ENCODE data around the gene BNC2.

BNC2 gene

DNA sequence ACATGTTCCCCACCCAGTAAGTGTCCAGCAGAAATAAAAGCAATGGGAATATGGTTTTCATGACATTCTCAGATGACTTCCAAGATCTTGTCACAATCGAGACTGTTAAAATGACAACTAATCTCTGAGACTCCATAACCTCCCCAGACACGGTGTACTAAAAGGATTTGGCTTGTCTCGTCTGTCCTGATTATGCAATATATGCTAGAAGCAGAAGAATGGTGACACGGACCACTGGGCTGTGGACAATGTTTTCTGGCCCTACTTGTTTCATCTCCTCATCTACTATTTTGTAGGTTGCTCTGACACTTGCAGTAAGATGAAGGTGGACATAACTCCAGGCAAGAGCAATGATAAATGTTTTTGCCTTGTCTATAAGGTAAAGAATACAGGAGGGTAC lies 56.6 kb downstream of the BNC2 start:
- TF ChIP-seq, protein P1, sequence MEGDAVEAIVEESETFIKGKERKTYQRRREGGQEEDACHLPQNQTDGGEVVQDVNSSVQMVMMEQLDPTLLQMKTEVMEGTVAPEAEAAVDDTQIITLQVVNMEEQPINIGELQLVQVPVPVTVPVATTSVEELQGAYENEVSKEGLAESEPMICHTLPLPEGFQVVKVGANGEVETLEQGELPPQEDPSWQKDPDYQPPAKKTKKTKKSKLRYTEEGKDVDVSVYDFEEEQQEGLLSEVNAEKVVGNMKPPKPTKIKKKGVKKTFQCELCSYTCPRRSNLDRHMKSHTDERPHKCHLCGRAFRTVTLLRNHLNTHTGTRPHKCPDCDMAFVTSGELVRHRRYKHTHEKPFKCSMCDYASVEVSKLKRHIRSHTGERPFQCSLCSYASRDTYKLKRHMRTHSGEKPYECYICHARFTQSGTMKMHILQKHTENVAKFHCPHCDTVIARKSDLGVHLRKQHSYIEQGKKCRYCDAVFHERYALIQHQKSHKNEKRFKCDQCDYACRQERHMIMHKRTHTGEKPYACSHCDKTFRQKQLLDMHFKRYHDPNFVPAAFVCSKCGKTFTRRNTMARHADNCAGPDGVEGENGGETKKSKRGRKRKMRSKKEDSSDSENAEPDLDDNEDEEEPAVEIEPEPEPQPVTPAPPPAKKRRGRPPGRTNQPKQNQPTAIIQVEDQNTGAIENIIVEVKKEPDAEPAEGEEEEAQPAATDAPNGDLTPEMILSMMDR (IDR thresholded peaks at IDR 0.05; ENCODE audit: low read depth, low read length), result no peak
- no peak for DNase-seq (ENCODE audit: extremely low read depth, low read depth)

GRCh38 chr9:16811987-16812685 lies 58.3 kb downstream of the BNC2 start:
- no peak for DNase-seq (ENCODE audit: extremely low read depth, low read depth)
- TF ChIP-seq, protein P1 (IDR thresholded peaks at IDR 0.05; ENCODE audit: low read depth, low read length), result no peak

- no peak for DNase-seq (ENCODE audit: extremely low read depth, low read depth)
- TF ChIP-seq, protein P1 (IDR thresholded peaks at IDR 0.05; ENCODE audit: low read depth, low read length), result no peak
Measured at GRCh38 chr9:16809912-16810610, 60.4 kb downstream of the BNC2 start.

DNA sequence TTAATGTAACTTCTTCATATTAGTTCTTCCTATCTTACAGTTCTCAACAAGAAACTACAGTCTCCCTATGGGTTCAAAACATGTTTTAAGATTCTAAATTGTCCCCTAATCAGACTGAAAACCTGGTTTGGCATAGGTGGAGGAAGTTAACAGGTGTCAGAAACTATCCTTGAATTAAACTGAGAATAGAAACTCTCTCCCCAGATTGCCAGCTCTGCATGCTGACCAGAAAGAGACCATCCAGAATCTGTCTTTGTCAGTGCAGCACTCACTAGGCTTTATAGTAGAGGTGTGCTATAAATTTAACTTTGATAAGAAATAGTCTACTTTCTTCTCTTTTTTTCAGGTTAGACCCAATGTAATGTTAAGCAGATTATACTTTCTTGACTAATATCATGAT lies 63.8 kb downstream of the BNC2 start:
- DNase-seq (ENCODE audit: extremely low read depth, low read depth), result no peak
- TF ChIP-seq, protein P1 (IDR thresholded peaks at IDR 0.05; ENCODE audit: low read depth, low read length), result no peak

DNA sequence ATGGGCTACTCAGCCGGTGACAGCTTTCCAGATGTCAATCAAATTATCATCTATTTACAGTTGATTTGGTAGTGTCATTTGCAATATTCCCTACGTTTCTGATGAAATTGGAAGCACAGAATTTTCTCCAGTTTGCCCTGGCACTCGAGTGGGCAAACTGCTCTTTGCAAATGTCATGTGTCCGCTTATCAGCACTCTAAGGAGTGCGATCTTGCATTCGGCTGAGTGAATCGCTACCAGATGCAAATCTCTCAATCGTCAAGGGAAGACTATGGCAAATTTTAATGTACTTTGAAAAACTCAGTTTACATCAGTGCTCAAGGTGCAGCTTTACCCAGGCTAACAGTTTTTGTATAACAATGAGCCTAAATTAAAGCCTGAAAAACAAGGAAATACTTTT lies 66.8 kb downstream of the BNC2 start:
- DNase-seq (ENCODE audit: extremely low read depth, low read depth), result no peak
- TF ChIP-seq, protein P1 (IDR thresholded peaks at IDR 0.05; ENCODE audit: low read depth, low read length), result no peak

DNA sequence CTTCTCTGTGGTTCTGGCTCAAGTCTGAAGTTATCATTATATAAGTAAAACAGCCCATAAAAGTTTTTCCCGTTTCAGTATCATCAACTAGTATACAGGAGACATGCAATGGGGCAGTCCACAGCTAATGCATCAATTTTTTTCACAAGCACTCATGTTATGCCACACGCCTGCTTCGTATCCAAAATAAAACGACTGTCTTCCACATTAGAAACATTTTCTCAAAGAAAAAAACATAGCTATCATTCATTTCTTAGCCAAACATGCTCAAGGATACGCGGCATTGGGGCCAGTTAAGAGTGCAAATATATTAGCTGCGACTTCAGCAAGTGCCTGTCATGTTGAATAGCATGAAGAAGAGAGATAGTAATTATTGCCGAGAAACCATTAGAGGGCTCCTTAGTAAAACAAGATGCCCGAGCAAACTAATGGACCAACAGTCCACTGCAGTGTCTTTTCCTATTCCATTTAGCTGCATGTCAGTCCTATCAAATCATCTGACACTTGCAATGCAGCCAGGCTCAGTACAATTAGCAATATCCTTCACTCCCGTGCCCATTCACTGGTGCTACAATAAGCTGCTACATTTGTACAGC lies 68.5 kb downstream of the BNC2 start:
- TF ChIP-seq, protein P1 (IDR thresholded peaks at IDR 0.05; ENCODE audit: low read depth, low read length), result no peak
- DNase-seq (ENCODE audit: extremely low read depth, low read depth), result no peak

DNA sequence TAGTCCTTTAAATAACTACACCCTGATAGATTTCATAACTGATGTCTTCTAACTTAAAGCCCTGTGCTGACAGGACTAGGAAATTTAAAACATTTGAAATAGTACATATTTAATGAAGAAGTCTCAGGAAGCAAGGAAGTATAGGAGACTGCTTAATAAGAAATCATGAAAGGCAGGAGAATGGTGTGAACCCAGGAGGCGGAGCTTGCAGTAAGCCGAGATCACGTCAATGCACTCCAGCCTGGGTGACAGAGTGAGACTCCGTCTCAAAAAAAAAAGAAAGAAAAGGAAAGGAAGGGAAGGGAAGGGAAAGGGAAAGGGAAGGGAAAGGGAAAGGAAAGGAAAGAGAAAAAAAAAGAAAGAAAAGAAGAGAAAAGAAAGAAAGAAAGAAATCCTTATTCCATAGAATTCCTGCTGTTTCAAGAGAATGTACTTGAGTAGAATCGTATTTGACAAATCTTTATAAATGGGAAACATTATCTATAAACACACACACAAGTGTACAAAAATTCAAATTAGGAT lies 74.1 kb downstream of the BNC2 start:
- no peak for DNase-seq (ENCODE audit: extremely low read depth, low read depth)
- TF ChIP-seq, protein P1 (IDR thresholded peaks at IDR 0.05; ENCODE audit: low read depth, low read length), result no peak
